ENCODE measurements around the gene IBTK. TPM values are rescaled to one million over a fixed set of nuclear protein-coding genes. Genes with fewer than 3 reads are reported as not detected.

IBTK gene
- total RNA-seq, 4 donors from 2014 or later, result 24.1 to 33.5 (median 27.9) TPM

GRCh38 chr6:82220167-82220566 is 27.4 kb downstream of the IBTK start:
- ATAC-seq (ENCODE audit: low FRiP score) (no peak), DNase-seq (ENCODE audit: low spot score) (no peak)
- no peak for TF ChIP-seq CTCF (IDR thresholded peaks at IDR 0.05)

- DNase-seq (ENCODE audit: low spot score) (no peak), ATAC-seq (ENCODE audit: low FRiP score) (no peak)
- no peak for TF ChIP-seq CTCF (IDR thresholded peaks at IDR 0.05)
Measured at GRCh38 chr6:82217018-82217586, 30.4 kb downstream of the IBTK start.

GRCh38 chr6:82216549-82216948 is 31.0 kb downstream of the IBTK start:
- ATAC-seq (ENCODE audit: low FRiP score) (no peak), DNase-seq (ENCODE audit: low spot score) (no peak)
- no peak for TF ChIP-seq CTCF (IDR thresholded peaks at IDR 0.05)

- TF ChIP-seq CTCF (IDR thresholded peaks at IDR 0.05), result no peak
Measured at GRCh38 chr6:82211326-82211725, 36.2 kb downstream of the IBTK start.

GRCh38 chr6:82208913-82209312 is 38.6 kb downstream of the IBTK start:
- no peak for TF ChIP-seq CTCF (IDR thresholded peaks at IDR 0.05)
- DNase-seq (ENCODE audit: low spot score), result no peak
- ATAC-seq (ENCODE audit: low FRiP score), result no peak

More at GRCh38 chr6:82211326-82211725, 36.2 kb downstream of the IBTK start:
- ATAC-seq (ENCODE audit: low FRiP score), result no peak
- no peak for DNase-seq (ENCODE audit: low spot score)

GRCh38 chr6:82205930-82206392 is 41.6 kb downstream of the IBTK start:
- DNase-seq (ENCODE audit: low spot score) (no peak), ATAC-seq (ENCODE audit: low FRiP score) (no peak)
- TF ChIP-seq CTCF (IDR thresholded peaks at IDR 0.05), result no peak

- no peak for TF ChIP-seq CTCF (IDR thresholded peaks at IDR 0.05)
- ATAC-seq (ENCODE audit: low FRiP score) (no peak), DNase-seq (ENCODE audit: low spot score) (no peak)
Measured at GRCh38 chr6:82204020-82204419, 43.5 kb downstream of the IBTK start.

Data from omental fat pad (tissue), 4 donors.